8988T (cell line): ENCODE measurements around the gene ING3.

Experiments used
- DNase-seq: peaks from one replicate; pipeline ENCODE4 v3.0.0; 2011

ING3 gene, protein sequence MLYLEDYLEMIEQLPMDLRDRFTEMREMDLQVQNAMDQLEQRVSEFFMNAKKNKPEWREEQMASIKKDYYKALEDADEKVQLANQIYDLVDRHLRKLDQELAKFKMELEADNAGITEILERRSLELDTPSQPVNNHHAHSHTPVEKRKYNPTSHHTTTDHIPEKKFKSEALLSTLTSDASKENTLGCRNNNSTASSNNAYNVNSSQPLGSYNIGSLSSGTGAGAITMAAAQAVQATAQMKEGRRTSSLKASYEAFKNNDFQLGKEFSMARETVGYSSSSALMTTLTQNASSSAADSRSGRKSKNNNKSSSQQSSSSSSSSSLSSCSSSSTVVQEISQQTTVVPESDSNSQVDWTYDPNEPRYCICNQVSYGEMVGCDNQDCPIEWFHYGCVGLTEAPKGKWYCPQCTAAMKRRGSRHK

DNA sequence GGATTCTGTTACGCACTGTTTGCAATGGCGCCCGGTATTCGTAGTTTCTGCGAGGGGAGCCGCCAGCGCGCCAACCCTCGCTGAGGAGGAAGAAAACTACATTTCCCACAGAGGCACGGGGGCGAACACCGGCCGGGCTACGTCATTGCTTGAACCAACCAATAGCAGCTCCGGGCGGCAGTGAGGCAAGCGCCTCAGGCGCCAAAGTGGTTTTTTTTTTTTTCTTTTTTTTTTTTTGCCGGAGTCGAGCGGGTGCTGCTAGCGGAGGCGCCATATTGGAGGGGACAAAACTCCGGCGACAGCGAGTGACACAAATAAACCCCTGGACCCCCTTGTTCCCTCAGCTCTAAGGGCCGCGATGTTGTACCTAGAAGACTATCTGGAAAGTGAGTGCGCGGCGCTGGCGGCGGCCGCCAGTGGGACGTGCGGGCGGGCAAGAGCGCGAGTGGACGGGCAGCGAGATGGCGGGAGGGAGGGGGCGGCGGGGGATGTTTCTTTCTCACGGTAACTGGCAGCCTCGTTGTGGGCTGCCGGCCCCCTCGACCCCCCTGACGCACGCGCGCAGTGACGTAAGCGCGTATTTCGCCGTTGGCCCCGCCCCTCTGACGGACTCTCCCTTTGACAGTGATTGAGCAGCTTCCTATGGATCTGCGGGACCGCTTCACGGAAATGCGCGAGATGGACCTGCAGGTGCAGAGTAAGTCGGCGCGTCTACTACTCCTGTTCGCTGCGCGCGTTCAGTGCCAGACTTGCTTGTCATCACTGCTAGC is at the start of gene ING3:
Gene ING3 (plus strand): TSS at position 239 of the 770 bp plus-strand sequence. CDS start 120 bp downstream, at position 359.
- DNase-seq: peak; percentile 20

GRCh38 chr7:120915314-120916105 is 35.1 kb upstream of the ING3 start:
- DNase-seq: no peak

GRCh38 chr7:120916121-120916520 is 34.5 kb upstream of the ING3 start:
- DNase-seq: no peak

- DNase-seq: no peak
Observed at GRCh38 chr7:120916538-120916937, 34.0 kb upstream of the ING3 start.

GRCh38 chr7:120919466-120919865 is 31.1 kb upstream of the ING3 start:
- no peak for DNase-seq

GRCh38 chr7:120920034-120920433 is 30.5 kb upstream of the ING3 start:
- DNase-seq: no peak

DNA sequence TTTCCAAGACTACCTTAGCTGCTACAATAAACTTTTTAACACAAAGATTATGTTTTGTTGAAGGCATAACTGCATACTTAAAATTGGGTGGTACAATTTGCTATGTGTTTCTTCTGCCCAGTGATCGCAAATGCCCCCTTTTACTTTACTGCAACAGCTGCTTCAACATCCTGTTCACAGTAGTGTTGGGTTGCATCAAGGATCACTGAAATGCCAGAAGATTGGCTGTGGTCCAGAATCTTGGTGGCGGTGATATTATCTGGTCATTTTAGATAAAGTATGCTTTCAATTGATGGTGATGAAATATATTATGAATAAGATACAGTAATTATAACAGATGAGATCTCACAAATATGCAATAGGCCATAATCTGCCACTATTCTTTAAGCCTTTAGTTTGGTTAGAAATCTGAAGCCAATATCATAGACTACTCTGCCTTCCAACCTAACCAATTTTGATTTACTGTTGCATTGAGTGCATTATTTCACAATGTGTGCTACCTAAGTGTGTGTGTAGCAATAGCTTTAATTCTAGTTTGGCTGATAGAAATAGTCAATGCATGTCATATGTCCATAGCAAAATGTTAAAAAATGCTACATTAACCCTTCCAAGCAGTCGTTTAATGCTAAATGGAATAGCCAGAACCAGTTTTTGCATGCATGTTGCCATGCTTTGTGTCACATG is 29.8 kb upstream of the ING3 start:
- DNase-seq: no peak

DNA sequence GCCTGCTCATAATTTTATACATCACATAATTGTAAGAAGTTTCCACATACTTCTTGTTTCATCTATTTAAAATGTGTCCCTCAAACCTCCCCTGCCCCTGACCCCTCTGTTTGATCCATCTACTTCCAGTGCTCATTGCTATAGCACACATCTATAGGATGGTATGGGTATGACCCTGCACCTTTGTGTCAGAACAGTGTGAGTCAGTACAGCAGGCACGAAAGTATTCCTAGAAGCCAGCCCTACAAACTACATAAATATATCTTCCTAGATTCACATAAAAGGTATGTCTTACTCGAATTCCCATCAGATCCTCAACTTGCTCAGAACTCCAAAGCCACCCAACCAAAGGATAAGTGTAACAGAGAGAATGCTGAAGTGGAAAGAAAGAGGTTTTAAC is 25.7 kb upstream of the ING3 start:
- no peak for DNase-seq

DNA sequence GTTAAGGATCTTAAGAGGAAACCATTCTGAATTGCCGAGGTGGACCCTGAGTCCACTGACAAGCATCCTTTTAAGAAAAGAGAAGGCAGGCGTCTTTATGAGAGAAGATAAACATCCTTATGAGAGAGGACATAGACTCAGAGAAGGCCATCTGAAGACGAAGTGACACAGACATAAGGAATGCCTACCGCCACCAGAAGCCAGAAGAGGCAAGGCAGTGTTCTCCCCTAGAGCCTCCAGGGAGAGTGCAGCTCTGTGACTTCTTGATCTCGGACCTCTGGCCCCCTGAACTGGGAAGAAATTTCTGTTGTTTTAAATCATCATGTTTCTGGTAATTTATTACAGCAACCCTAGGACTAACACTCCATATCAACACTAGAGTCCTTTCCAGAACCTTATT is 25.2 kb upstream of the ING3 start:
- no peak for DNase-seq

- no peak for DNase-seq
Observed at GRCh38 chr7:120926943-120927346, 23.6 kb upstream of the ING3 start.

DNA sequence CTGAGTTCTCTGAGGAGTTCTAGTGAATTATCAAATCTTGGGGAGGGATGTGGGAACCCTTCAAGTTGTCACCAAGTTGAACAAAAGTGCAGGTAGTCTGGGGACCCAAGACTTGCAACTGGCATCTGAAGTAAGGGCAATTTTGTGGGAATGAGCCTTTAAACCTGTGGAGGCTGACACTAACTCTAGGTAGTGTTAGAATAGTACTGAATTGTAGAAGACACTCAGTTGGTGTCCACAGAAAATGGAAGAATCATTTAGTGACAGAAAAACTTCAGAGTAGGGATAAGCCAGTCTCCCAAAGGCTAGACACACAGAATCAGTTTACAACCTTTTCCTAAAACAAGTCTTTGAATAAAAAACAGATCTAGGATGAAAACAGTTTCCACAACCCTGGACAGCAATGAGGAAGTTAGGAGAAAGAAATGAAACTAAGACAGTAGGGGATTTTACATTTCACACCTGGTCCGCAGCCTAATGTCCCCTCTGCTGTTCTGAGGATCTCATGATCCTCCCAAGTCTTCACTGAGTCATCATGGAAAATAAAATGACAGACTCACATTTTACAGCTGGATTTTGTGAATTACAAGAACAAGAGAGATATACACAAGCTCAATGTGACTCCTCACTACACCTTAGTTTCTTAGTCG is 23.0 kb upstream of the ING3 start:
- no peak for DNase-seq

DNA sequence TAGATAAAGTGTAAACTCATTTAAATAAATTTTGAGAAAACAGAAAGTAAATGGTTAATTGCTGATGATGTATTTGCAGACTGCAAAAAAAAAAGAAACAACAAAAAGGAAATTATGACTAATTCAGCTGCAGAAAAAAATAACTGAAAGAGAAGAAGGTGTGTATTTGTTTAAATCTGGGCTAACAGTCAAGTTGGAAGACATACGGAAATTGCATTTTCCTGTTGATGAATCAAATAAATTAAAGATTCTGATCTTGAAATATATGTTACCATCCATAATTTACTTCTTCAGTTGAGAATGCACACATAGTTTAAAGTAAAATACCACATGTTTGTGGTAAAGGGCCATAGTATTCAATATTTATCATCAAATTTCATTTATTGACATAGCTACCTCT is 19.3 kb upstream of the ING3 start:
- DNase-seq: no peak

DNA sequence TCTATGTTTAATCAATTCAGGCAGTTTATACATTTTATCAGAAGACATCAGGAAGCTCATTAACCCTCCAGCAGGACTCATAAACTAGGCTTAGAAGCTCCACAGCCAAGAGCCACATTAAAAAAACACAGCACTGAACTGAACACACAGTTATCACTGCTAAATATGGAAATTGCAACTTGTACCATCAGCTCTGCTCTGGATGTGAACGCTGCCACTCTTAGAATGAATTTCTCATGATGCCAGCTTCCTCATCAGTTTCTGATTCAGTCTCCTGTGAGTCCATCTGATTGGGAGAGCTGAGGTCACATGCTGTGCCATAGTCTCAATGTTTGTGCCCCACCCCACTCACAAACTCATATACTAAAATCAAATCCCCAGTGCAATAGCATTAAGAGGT is 17.1 kb upstream of the ING3 start:
- DNase-seq: no peak

GRCh38 chr7:120939345-120939744 is 11.2 kb upstream of the ING3 start:
- no peak for DNase-seq

GRCh38 chr7:120941064-120941463 is 9.5 kb upstream of the ING3 start:
- DNase-seq: no peak

- DNase-seq: no peak
Observed at GRCh38 chr7:120941856-120942255, 8.7 kb upstream of the ING3 start.

GRCh38 chr7:120942861-120943260 is 7.7 kb upstream of the ING3 start:
- DNase-seq: no peak

- no peak for DNase-seq
Observed at GRCh38 chr7:120944826-120945562, 5.6 kb upstream of the ING3 start.

GRCh38 chr7:120947980-120948379 is 2.6 kb upstream of the ING3 start:
- DNase-seq: no peak

DNA sequence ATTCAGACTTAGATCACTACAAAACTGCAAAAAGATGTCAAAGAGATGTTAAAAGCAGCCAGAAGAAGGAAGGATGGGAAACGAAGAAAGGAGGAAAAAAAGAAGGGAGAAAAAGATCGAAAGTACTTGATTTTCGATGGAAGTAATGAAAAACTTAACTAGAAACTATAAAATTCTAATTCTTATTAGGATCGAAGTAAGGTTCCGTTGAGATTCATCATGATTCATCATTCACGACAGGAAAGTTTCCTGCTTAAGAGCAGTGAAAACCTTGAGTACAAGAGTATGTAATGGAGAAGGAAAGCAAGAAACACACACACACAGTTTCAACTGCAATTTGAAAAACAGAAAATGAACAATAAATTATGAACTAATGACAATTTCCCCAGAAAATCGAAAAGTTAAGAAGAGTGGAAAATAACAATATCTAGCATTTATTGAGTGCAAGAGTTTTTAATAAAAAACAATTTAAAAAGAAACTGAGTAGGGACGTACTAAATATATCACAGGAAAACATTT is 1.1 kb upstream of the ING3 start:
- no peak for DNase-seq

DNA sequence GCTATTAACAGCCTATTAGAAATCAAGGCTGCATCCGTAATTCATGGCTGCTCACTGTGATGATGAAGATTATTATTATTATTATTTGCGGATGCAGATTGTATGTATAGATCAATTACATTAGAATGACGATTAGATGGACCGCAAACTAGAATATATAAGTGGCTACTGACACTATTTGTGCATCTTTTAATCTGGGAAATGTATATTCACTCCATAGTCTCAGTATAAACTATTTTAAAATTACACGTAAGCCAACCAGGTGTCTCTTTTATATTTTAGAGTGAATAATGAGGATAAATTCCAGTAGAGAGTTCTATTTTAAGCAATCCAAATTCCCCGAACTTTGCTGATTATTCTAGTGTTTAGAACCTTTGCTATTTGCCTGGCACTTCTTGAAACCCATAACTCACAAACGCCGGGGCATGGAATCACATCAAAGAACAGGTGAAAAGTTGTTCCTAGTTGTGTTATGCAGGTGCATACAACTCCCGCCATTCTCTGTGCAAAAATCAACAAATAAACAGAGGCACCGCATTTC is 509 bp upstream of the ING3 start:
- no peak for DNase-seq
